GM19455 (cell line): Measurements from ENCODE around the gene ABHD14A.
A peak's percentile ranks its signal among the peaks of the same experiment; 100 is the strongest.
"Not testable (repeated sequence)": the region's sequence is repeated elsewhere in the genome, so short reads cannot be mapped to it uniquely, and the experiment has no call there.

ENCODE experiments used
- ATAC-seq: cut with Tn5 transposase; IDR thresholded peaks from one replicate; pipeline ENCODE4 v1.9.1; 2021; ENCODE audit not compliant: unreplicated experiment

The ABHD14A gene

GRCh38 chr3:51974963-51975851 is at the start of gene ABHD14A:
Gene ABHD14A, plus strand, starts transcription at chr3:51975064. Its CDS starts 72 bp downstream, at chr3:51975136.
- ATAC-seq = peak; percentile 50

GRCh38 chr3:51927061-51927977 is 47.5 kb upstream of the ABHD14A start:
- ATAC-seq = no peak

GRCh38 chr3:51928438-51928837 is 46.4 kb upstream of the ABHD14A start:
- no peak for ATAC-seq

GRCh38 chr3:51928981-51929380 is 45.9 kb upstream of the ABHD14A start:
- not testable (repeated sequence) for ATAC-seq

GRCh38 chr3:51929420-51930003 is 45.4 kb upstream of the ABHD14A start:
- no peak for ATAC-seq

GRCh38 chr3:51930439-51930838 is 44.4 kb upstream of the ABHD14A start:
- no peak for ATAC-seq

GRCh38 chr3:51931756-51932155 is 43.1 kb upstream of the ABHD14A start:
- no peak for ATAC-seq

GRCh38 chr3:51932471-51933370 is 42.1 kb upstream of the ABHD14A start:
- ATAC-seq = no peak

- no peak for ATAC-seq
Measured at GRCh38 chr3:51933471-51934138, 41.3 kb upstream of the ABHD14A start.

- ATAC-seq = no peak
Measured at GRCh38 chr3:51934139-51934850, 40.6 kb upstream of the ABHD14A start.

- ATAC-seq = no peak
Measured at GRCh38 chr3:51934991-51935885, 39.6 kb upstream of the ABHD14A start.

- ATAC-seq = no peak
Measured at GRCh38 chr3:51935886-51936755, 38.7 kb upstream of the ABHD14A start.

GRCh38 chr3:51937014-51937413 is 37.9 kb upstream of the ABHD14A start:
- no peak for ATAC-seq

- no peak for ATAC-seq
Measured at GRCh38 chr3:51937611-51938450, 37.0 kb upstream of the ABHD14A start.

- no peak for ATAC-seq
Measured at GRCh38 chr3:51938780-51939425, 36.0 kb upstream of the ABHD14A start.
